Measurements from ENCODE around the gene SUFU. TPM values are rescaled to one million over a fixed set of nuclear protein-coding genes. Genes with fewer than 3 reads are reported as not detected.
A peak's percentile ranks its signal among the peaks of the same experiment; 100 is the strongest.

Gene SUFU
- total and polyA plus RNA-seq, 2 of the 4 experiments (the other 2 are of a cell fraction): 2.2 to 11.0 TPM

DNA sequence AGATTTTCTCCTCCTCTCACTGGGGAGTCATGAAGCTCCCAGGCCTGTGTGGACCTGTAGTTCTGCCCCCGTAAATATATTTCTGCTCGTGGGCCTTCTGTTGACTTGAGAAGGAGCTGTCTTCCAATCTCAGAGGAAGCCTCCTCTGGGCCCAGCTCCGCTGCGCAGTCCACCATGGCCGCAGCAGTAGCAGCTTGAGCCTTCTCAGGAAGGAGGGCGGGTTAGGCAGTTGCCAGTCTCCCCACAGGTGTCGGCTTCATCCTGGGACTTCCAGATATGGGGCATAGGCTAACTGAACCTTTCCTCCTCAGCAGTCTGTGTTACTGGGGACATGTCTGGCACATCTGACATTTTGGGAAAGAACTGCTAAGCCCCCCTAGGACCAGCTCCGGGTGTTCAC, 77.6 kb downstream of the SUFU start:
- 0 out of 2 replicates have a peak overlapping the region, but pooled peaks have one; percentile 3 for H3K23ac ChIP-seq (ENCODE audit: low read depth, low read length)
- H3K14ac ChIP-seq (replicated peaks; ENCODE audit: low read depth, low read length): no peak overlapping the region
- CTCF ChIA-PET: interaction anchor here (0.5 to 1.5 kb wide), 2 partner anchors 77 to 200 kb away, joined by 4 to 5 read pairs; partner anchors contain the start of gene SUFU
- H3K56ac ChIP-seq (ENCODE audit: extremely low read depth, insufficient read depth, low read length): no peak overlapping the region
- DNase-seq (no peak), ATAC-seq (ENCODE audit: low read depth) (no peak)
- in situ Hi-C loops (cut with MboI; ENCODE audit: low sequenced_read_pairs) (no loop called here), dilution Hi-C loops (cut with HindIII; ENCODE audit: low sequenced_read_pairs, unreplicated experiment) (no loop called here), intact Hi-C loops (cut with micrococcal nuclease) (loop anchor here (5.0 to 10.0 kb wide), 2 partner anchors 184 to 357 kb away; partner anchors contain the start of genes ELOVL3 and NFKB2)
- no peak overlapping the region for H4K91ac ChIP-seq (ENCODE audit: insufficient read depth, low read depth, low read length)
- H3K79me1 ChIP-seq (ENCODE audit: low read depth in 1 of 2, low read length in 2 of 2): peaks cover 14 to 54% of the 10 kb centered on the region in 2 experiments
- H2BK15ac ChIP-seq (ENCODE audit: low read depth, low read length): no peak overlapping the region
- H2BK120ac ChIP-seq (ENCODE audit: low read depth, low read length): no peak overlapping the region
- no peaks in the 10 kb centered on the region for H3K9me3 ChIP-seq (ENCODE audit: control insufficient read depth, insufficient read depth, low read length)
- no peak overlapping the region for H3K4me3 ChIP-seq (ENCODE audit: insufficient read depth, low read depth, low read length)
- H4K8ac ChIP-seq (ENCODE audit: low read depth in 2 of 2, low read length in 2 of 2): no peak overlapping the region
- no peak overlapping the region for H3K9ac ChIP-seq (ENCODE audit: low read depth, low read length)
- peaks cover 7% of the 10 kb centered on the region for H4K20me1 ChIP-seq (ENCODE audit: insufficient read depth, low read length)
- no peak overlapping the region for H3K27ac ChIP-seq (ENCODE audit: insufficient read depth, low read length)
- 0 out of 2 replicates have a peak overlapping the region, but pooled peaks have one; percentile 35 for H2AK5ac ChIP-seq (ENCODE audit: low read depth, low read length)
- peaks cover 10% of the 10 kb centered on the region for H3K9me1 ChIP-seq (ENCODE audit: insufficient read depth, low read length)
- H2AFZ ChIP-seq (replicated peaks; ENCODE audit: low read length, poor library complexity): no peak overlapping the region
- H2AK9ac ChIP-seq (replicated peaks; ENCODE audit: low read depth, low read length, poor library complexity): no peak overlapping the region
- no peak for TF ChIP-seq CEBPB (IDR thresholded peaks at IDR 0.05; ENCODE audit: low read depth, low read length)
- no peak for TF ChIP-seq BHLHE40 (IDR thresholded peaks at IDR 0.05; ENCODE audit: low read depth, low read length)
- no peak for TF ChIP-seq MAZ (IDR thresholded peaks at IDR 0.05; ENCODE audit: borderline replicate concordance, low read depth, low read length)
- TF ChIP-seq CHD1 (IDR thresholded peaks at IDR 0.05; ENCODE audit: low read depth, low read length): no peak
- TF ChIP-seq MXI1 (IDR thresholded peaks at IDR 0.05; ENCODE audit: borderline replicate concordance, low read depth, low read length): no peak
- TF ChIP-seq, protein P1, sequence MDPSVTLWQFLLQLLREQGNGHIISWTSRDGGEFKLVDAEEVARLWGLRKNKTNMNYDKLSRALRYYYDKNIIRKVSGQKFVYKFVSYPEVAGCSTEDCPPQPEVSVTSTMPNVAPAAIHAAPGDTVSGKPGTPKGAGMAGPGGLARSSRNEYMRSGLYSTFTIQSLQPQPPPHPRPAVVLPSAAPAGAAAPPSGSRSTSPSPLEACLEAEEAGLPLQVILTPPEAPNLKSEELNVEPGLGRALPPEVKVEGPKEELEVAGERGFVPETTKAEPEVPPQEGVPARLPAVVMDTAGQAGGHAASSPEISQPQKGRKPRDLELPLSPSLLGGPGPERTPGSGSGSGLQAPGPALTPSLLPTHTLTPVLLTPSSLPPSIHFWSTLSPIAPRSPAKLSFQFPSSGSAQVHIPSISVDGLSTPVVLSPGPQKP (IDR thresholded peaks at IDR 0.05; ENCODE audit: borderline replicate concordance, low read depth, low read length): no peak
- no peak for TF ChIP-seq RFX5 (IDR thresholded peaks at IDR 0.05; ENCODE audit: low read depth, low read length)
- TF ChIP-seq, protein P2, sequence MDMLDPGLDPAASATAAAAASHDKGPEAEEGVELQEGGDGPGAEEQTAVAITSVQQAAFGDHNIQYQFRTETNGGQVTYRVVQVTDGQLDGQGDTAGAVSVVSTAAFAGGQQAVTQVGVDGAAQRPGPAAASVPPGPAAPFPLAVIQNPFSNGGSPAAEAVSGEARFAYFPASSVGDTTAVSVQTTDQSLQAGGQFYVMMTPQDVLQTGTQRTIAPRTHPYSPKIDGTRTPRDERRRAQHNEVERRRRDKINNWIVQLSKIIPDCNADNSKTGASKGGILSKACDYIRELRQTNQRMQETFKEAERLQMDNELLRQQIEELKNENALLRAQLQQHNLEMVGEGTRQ (IDR thresholded peaks at IDR 0.05; ENCODE audit: low read depth, low read length): no peak
- WGBS, 2 experiments (ENCODE audit: extremely low coverage in 2 of 2, insufficient read length in 1 of 2): 60% methylated on average over 3 of the region's 8 CpGs; no CpG with 5 or more reads in 1 of the 2 experiments
- no peak overlapping the region for H2BK5ac ChIP-seq (ENCODE audit: low read depth, low read length, poor library complexity, severe bottlenecking)
- no peaks in the 10 kb centered on the region for H3K27me3 ChIP-seq (ENCODE audit: control insufficient read depth, insufficient read depth, low read length)
- no peak overlapping the region for H2BK20ac ChIP-seq (ENCODE audit: low read depth, low read length)
- H3K36me3 ChIP-seq (ENCODE audit: control insufficient read depth, insufficient read depth, low read length): no peaks in the 10 kb centered on the region
- H3K4me1 ChIP-seq (ENCODE audit: control insufficient read depth, insufficient read depth, low read length): peaks cover 21% of the 10 kb centered on the region
- POLR2A ChIA-PET (ENCODE audit: unreplicated experiment): no interaction called here
- H3K4me2 ChIP-seq (ENCODE audit: low read depth, low read length): no peak overlapping the region
- H3K4ac ChIP-seq (ENCODE audit: low read depth, low read length): no peak overlapping the region
- H3K18ac ChIP-seq (ENCODE audit: low read depth, low read length): no peak overlapping the region
- H4K5ac ChIP-seq (ENCODE audit: low read depth, low read length): no peak overlapping the region
- BruUV-seq (replicated peaks): no TSS peak

Data from IMR-90 (cell line).